Pulmonary artery endothelial cell (primary cell): Measurements from ENCODE around the gene CYB5R3. TPM values are rescaled to one million over a fixed set of nuclear protein-coding genes. Genes with fewer than 3 reads are reported as not detected.
"Not testable (repeated sequence)": the region's sequence is repeated elsewhere in the genome, so short reads cannot be mapped to it uniquely, and the experiment has no call there.

Experiments
- DNase-seq: peaks from one replicate; pipeline ENCODE4 v3.0.0-alpha.2; 2011; ENCODE audit warnings: low read depth, low spot score
- total RNA-seq: library from RNA; depleted of rRNA; stranded (reverse); fragments of >200 nt; gene quantifications from 2 replicates; pipeline ENCODE4 v1.2.3, GENCODE V29; 2014

CYB5R3 gene
- total RNA-seq, 1 donor from 2014 or later: 46.1 TPM

GRCh38 chr22:42571068-42571467, 78.1 kb downstream of the CYB5R3 start:
- DNase-seq: not testable (repeated sequence)

GRCh38 chr22:42570580-42570979, 78.6 kb downstream of the CYB5R3 start:
- DNase-seq: not testable (repeated sequence)

- not testable (repeated sequence) for DNase-seq
Observed at GRCh38 chr22:42567950-42568349, 81.2 kb downstream of the CYB5R3 start.

Other genes with a start within 250 kb of the CYB5R3 start
- gene NFAM1, start 217.0 kb downstream of the CYB5R3 start, total RNA-seq: not detected in 2 replicates
- 52.4 and 54.9 TPM in 2 replicates for gene RRP7A, start 129.6 kb downstream of the CYB5R3 start, total RNA-seq
- gene SERHL2, start 95.4 kb downstream of the CYB5R3 start, total RNA-seq: 1.7 and 3.4 TPM in 2 replicates
- gene POLDIP3, start 34.5 kb downstream of the CYB5R3 start, total RNA-seq: 28.9 and 38.7 TPM in 2 replicates
- gene ATP5MGL, start 8.8 kb downstream of the CYB5R3 start, total RNA-seq: 0.13 and 0.46 TPM in 2 replicates
- gene A4GALT, start 71.5 kb upstream of the CYB5R3 start, total RNA-seq: 16.5 and 25.6 TPM in 2 replicates
- 59.6 and 60.3 TPM in 2 replicates for gene ARFGAP3, start 207.9 kb upstream of the CYB5R3 start, total RNA-seq